Measurements from ENCODE around the gene TENM3. TPM values are rescaled to one million over a fixed set of nuclear protein-coding genes. Genes with fewer than 3 reads are reported as not detected.
"Not testable (repeated sequence)": the region's sequence is repeated elsewhere in the genome, so short reads cannot be mapped to it uniquely, and the experiment has no call there.

Gene TENM3
- 10 to 100 TPM; 39.5 to 51.9 TPM for total RNA-seq
- polyA plus RNA-seq (2013, experiment 1 of 2) = 99.7 TPM
- 99.9 TPM for polyA plus RNA-seq (2013, experiment 2 of 2)
- long read RNA-seq, experiment 1, partial matches to known transcripts = 22 of 25 reads
- long read RNA-seq, experiment 1, other reads (novel, unspliced or antisense) = 3 of 25 reads
- long read RNA-seq, experiment 2, partial matches to known transcripts = 41 of 62 reads
- long read RNA-seq, experiment 2, other reads (novel, unspliced or antisense) = 21 of 62 reads
- long read RNA-seq, experiment 3, partial matches to known transcripts = 16 of 26 reads
- long read RNA-seq, experiment 3, other reads (novel, unspliced or antisense) = 10 of 26 reads
- long read RNA-seq, experiment 4, partial matches to known transcripts = 2 of 6 reads
- long read RNA-seq, experiment 4, other reads (novel, unspliced or antisense) = 4 of 6 reads

- H3K27ac ChIP-seq (ENCODE audit: low read depth, low read length); H3K27me3 Mint-ChIP-seq (ENCODE audit: insufficient read depth); H3K4me3 ChIP-seq (ENCODE audit: low read length); H3K36me3 Mint-ChIP-seq (ENCODE audit: low read depth); DNase-seq; H3K27me3 ChIP-seq (ENCODE audit: control insufficient read depth, insufficient read depth, low read length, poor library complexity, severe bottlenecking); H3K4me3 Mint-ChIP-seq; H3K9me3 ChIP-seq (ENCODE audit: control insufficient read depth, low read length); H3K9ac ChIP-seq (ENCODE audit: extremely low read depth, low read length, poor library complexity, severe bottlenecking); H3K9me3 Mint-ChIP-seq; H3K36me3 ChIP-seq (ENCODE audit: control insufficient read depth, insufficient read depth, low read length): not testable (repeated sequence)
- H3K4me1 ChIP-seq (ENCODE audit: control insufficient read depth, insufficient read depth, low read length) = peaks cover 22% of the 10 kb centered on the region
- Mint-ChIP-seq H3K4me1 (peaks cover 41% of the 10 kb centered on the region), H3K27ac (peak within 1 kb of the TSS; percentile 85)
- 86 to 94% methylated on average over 6 to 8 of the region's 8 CpGs for WGBS, 2 experiments (ENCODE audit: insufficient coverage in 1 of 2, insufficient read length in 1 of 2)
Measured at GRCh38 chr4:182243204-182243603, at the start of gene TENM3. TENM3 (plus strand) TSS chr4:182243402; CDS start chr4:182324021, 80,619 bp downstream.

GRCh38 chr4:182194091-182194824 is 48.9 kb upstream of the TENM3 start:
- Mint-ChIP-seq H3K27me3 (ENCODE audit: insufficient read depth) (peaks cover 2% of the 10 kb centered on the region), H3K36me3 (ENCODE audit: low read depth) (no peaks in the 10 kb centered on the region), H3K4me3 (no peak overlapping the region), H3K27ac (no peak overlapping the region), H3K4me1 (no peaks in the 10 kb centered on the region), H3K9me3 (no peaks in the 10 kb centered on the region)
- Histone ChIP-seq H3K4me1 (ENCODE audit: control insufficient read depth, insufficient read depth, low read length) (no peaks in the 10 kb centered on the region), H3K4me3 (ENCODE audit: low read length) (no peak overlapping the region), H3K27ac (ENCODE audit: low read depth, low read length) (no peak overlapping the region), H3K36me3 (ENCODE audit: control insufficient read depth, insufficient read depth, low read length) (no peaks in the 10 kb centered on the region), H3K9me3 (ENCODE audit: control insufficient read depth, low read length) (no peaks in the 10 kb centered on the region), H3K9ac (ENCODE audit: extremely low read depth, low read length, poor library complexity, severe bottlenecking) (no peak overlapping the region), H3K27me3 (ENCODE audit: control insufficient read depth, insufficient read depth, low read length, poor library complexity, severe bottlenecking) (no peaks in the 10 kb centered on the region)
- no peak for DNase-seq
- WGBS, 2 experiments (ENCODE audit: insufficient coverage in 1 of 2, insufficient read length in 1 of 2) = 90 to 93% methylated on average over 12 to 15 of the region's 15 CpGs
- TF ChIP-seq CTCF (conservative IDR thresholded peaks at IDR 0.05) = no peak

GRCh38 chr4:182197611-182198010 is 45.6 kb upstream of the TENM3 start:
- Histone ChIP-seq H3K9me3 (ENCODE audit: control insufficient read depth, low read length) (no peaks in the 10 kb centered on the region), H3K9ac (ENCODE audit: extremely low read depth, low read length, poor library complexity, severe bottlenecking) (no peak overlapping the region), H3K4me1 (ENCODE audit: control insufficient read depth, insufficient read depth, low read length) (no peaks in the 10 kb centered on the region), H3K36me3 (ENCODE audit: control insufficient read depth, insufficient read depth, low read length) (no peaks in the 10 kb centered on the region), H3K27ac (ENCODE audit: low read depth, low read length) (no peak overlapping the region), H3K4me3 (ENCODE audit: low read length) (no peak overlapping the region), H3K27me3 (ENCODE audit: control insufficient read depth, insufficient read depth, low read length, poor library complexity, severe bottlenecking) (no peaks in the 10 kb centered on the region)
- Mint-ChIP-seq H3K27me3 (ENCODE audit: insufficient read depth) (peaks cover 2% of the 10 kb centered on the region), H3K4me1 (no peaks in the 10 kb centered on the region), H3K27ac (no peak overlapping the region), H3K36me3 (ENCODE audit: low read depth) (no peaks in the 10 kb centered on the region), H3K4me3 (no peak overlapping the region), H3K9me3 (no peaks in the 10 kb centered on the region)
- TF ChIP-seq CTCF (conservative IDR thresholded peaks at IDR 0.05) = no peak
- 88 to 92% methylated on average over 9 of the region's 9 CpGs for WGBS, 2 experiments (ENCODE audit: insufficient coverage in 1 of 2, insufficient read length in 1 of 2)
- no peak for DNase-seq

Data from endodermal cell (in vitro differentiated cells).